Stimulated activated naive CD8-positive, alpha-beta T cell treated with anti-CD3 and anti-CD28 coated beads, Interleukin-15, amount 100 ng/mL, for 72 hours (primary cell): ENCODE measurements around the gene CYB5R4.

Source experiments
- ATAC-seq: fragments of 150-1000 bp; cut with Tn5 transposase; 2 replicates; pipeline ENCODE4 v1.10.0; 2021; ENCODE audit warnings: mild to moderate bottlenecking, moderate library complexity
- DNase-seq, 2 donors: peaks; one replicate each; pipeline ENCODE4 v3.0.0; 2021 to 2022
- H3K27ac Mint-ChIP-seq, 2 donors: one replicate each; pipeline ENCODE4 v1.8.0; 2022; ENCODE audit warnings: mild to moderate bottlenecking in 2 of 2, mixed read lengths in 2 of 2, moderate library complexity in 2 of 2
- H3K27me3 Mint-ChIP-seq: one replicate; pipeline ENCODE4 v1.8.0; 2022; ENCODE audit warnings: mixed read lengths
- H3K4me1 Mint-ChIP-seq: one replicate; pipeline ENCODE4 v1.8.0; 2022; ENCODE audit warnings: mild to moderate bottlenecking, mixed read lengths
- H3K4me3 Mint-ChIP-seq, 2 donors: one replicate each; pipeline ENCODE4 v1.8.0; 2022; ENCODE audit warnings: mild to moderate bottlenecking in 2 of 2, mixed read lengths in 2 of 2, moderate library complexity in 1 of 2
- H3K9me3 Mint-ChIP-seq, 2 donors: one replicate each; pipeline ENCODE4 v1.8.0; 2022; ENCODE audit warnings: mixed read lengths in 2 of 2

CYB5R4 gene

DNA sequence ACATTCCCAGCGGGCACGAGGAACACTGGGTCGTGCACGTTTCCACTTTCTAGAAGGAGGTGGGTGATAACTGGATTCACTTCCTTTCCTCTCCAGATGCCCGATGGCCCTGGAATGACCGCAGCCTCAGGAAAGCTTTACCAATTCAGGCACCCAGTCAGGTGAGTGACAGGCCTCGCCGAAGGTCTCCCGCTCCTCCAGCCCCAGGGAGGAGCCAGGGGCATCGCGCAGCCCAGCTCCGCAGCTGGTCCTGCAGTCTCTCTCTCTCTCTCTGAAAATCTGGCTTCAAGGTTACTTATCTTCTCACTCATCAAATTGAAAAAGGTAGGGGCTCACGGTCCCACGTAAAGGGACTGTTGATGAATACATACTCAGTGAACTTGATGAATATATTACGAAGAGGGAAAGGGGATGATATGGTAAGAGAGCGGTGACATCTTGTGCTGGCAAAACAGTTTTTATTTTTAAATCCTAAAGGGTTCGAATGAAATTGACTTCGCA lies 5.4 kb upstream of the CYB5R4 start:
- peaks cover 15% of the 10 kb centered on the region for H3K4me1 Mint-ChIP-seq
- no peak overlapping the region for H3K27ac Mint-ChIP-seq
- peaks cover 61% of the 10 kb centered on the region for H3K27me3 Mint-ChIP-seq
- peak; percentile 42 for ATAC-seq
- no peaks in the 10 kb centered on the region for H3K9me3 Mint-ChIP-seq
- DNase-seq: no peak
- H3K4me3 Mint-ChIP-seq: peak overlapping the region; percentile 79 to 86

DNA sequence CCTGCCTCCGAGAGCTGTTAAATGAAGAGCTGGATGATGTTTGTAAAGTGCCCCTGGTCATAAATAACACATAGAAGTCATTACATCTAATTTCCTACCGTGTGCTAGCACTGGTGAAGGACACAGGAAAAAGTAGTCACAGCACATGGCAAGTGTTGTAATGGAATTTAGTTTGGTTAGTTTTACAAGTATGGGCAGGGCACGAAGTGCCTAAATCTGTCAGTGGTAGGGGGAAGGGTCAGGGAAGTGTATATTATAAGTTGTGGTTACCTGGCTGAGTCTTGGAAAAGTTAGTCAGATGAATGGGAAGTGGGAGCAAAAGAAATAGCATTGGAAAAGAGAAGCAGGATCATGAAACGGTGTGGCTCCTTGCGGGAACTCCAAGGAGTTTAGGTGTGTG lies 4.7 kb upstream of the CYB5R4 start:
- ATAC-seq (no peak), DNase-seq (no peak)
- peaks cover 54% of the 10 kb centered on the region for H3K27me3 Mint-ChIP-seq
- H3K4me3 Mint-ChIP-seq: no peak overlapping the region
- no peaks in the 10 kb centered on the region for H3K9me3 Mint-ChIP-seq
- H3K27ac Mint-ChIP-seq: no peak overlapping the region
- H3K4me1 Mint-ChIP-seq: peaks cover 15% of the 10 kb centered on the region

DNA sequence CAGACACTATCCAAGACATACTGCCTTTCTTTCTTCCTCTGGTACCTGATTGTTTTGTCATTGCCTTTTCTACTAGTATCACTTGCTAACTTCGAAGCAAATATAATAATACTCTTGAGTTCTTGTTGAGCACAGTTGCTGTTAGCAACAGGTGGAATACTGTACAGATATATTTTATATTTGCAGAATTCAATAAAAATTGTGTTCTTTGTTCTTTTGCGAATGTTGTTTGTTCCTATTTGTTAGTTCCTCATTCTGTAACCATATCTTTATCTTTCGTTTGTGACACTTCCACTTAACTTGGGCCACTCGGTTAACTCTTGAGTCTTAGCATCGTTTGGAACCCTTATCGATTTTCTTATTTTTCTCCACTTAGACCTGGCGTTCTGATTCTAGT lies 868 bp downstream of the CYB5R4 start:
- peaks cover 6% of the 10 kb centered on the region for H3K27me3 Mint-ChIP-seq
- peak overlapping the region; percentile 99 to 100 for H3K4me3 Mint-ChIP-seq
- H3K9me3 Mint-ChIP-seq: no peaks in the 10 kb centered on the region
- DNase-seq (no peak), ATAC-seq (no peak)
- peak overlapping the region; percentile 89 to 96 for H3K27ac Mint-ChIP-seq
- peaks cover 20% of the 10 kb centered on the region for H3K4me1 Mint-ChIP-seq

DNA sequence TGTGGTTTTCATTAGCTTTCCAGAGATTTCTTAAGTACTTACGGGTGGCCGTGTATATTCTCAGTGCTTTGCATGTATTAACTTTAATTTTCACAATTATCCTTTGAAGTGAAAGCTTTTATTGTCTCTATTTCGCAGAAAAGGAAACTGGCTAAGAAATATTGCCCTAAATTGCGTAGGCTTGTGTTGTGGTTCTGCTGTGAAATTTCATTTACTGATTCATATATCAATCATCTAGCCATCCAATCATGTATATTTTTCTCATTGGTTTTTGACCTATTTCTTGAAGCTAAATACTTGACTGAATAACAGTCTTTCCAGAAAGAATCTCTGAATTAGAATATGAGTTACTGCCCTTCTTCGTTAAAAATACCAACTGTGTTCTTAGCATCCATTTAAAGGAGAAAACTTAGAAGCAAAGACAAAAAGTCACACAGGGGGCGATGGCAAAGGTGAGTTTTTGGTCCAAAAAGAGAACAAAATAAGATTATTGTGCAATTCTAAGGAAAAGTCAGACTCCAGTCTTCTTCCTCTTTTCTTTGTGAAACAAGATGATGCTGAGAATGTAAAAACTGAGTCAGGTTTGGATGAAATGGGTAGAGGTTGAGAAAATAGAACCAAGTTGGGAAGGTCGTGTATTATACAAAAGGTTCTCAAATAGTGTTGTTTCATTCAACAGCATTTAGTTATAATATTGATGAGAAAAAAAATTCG lies 1.4 kb downstream of the CYB5R4 start:
- DNase-seq (no peak), ATAC-seq (no peak)
- H3K9me3 Mint-ChIP-seq: no peaks in the 10 kb centered on the region
- H3K27ac Mint-ChIP-seq: peak overlapping the region; percentile 43 to 96
- H3K27me3 Mint-ChIP-seq: peaks cover under 1% of the 10 kb centered on the region
- peak overlapping the region; percentile 99 to 100 for H3K4me3 Mint-ChIP-seq
- H3K4me1 Mint-ChIP-seq: peaks cover 20% of the 10 kb centered on the region

DNA sequence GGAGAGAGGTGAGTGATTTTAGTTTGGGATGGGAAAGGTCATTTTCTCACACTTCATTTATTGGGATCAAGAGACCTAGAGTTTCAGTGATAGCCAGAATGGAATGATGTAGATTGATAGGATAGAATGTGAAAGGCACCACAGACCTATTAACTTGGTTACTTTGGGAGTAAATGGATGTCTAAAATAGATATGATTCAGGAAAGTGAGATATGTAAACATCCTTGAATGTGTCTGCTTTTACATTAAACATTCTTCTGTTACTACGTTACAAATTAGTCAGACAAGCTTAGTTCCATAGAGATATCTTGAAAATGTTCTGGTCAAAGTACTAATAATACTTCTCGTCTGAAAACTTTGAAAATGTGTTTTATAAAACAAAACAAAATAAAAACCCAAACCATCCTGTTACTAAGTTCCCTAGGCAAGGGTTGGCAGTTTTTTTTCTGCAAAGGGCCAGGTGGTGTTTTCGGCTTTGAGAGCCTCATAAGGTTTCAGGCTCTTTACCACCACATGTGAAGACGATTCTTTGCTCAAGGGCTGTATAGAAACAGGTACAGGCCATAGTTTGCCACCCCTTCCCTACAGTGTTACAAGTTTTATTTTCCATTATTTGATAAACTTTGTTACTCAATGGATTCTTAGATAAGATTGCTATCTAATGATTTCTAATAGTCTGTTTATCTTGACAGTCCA lies 3.4 kb downstream of the CYB5R4 start:
- Mint-ChIP-seq H3K9me3 (peaks cover 8 to 11% of the 10 kb centered on the region in 2 donors), H3K4me1 (peaks cover 20% of the 10 kb centered on the region), H3K27ac (no peak overlapping the region), H3K4me3 (no peak overlapping the region), H3K27me3 (no peaks in the 10 kb centered on the region)
- DNase-seq (no peak), ATAC-seq (no peak)

DNA sequence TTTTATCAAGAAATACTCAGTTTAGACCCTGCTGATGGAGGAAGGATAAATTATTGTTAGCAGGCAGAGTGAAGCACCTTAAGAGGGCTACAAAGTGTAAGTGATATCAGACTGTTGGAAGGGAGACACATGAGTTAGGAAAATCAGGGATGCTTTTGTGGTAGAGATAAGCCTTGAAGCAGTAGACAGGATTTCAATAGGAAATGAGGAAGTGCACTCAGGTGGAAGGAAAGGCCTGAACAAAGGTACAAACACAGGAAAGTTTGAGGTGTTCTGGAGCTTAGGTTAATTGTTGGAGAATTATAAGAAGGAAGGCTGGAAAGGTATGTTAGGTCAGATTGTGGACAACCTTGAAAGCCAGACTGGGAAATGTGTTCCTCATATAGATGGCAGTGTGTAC lies 7.6 kb downstream of the CYB5R4 start:
- no peak overlapping the region for H3K4me3 Mint-ChIP-seq
- H3K9me3 Mint-ChIP-seq: peaks cover 8 to 11% of the 10 kb centered on the region in 2 donors
- H3K27ac Mint-ChIP-seq: no peak overlapping the region

DNA sequence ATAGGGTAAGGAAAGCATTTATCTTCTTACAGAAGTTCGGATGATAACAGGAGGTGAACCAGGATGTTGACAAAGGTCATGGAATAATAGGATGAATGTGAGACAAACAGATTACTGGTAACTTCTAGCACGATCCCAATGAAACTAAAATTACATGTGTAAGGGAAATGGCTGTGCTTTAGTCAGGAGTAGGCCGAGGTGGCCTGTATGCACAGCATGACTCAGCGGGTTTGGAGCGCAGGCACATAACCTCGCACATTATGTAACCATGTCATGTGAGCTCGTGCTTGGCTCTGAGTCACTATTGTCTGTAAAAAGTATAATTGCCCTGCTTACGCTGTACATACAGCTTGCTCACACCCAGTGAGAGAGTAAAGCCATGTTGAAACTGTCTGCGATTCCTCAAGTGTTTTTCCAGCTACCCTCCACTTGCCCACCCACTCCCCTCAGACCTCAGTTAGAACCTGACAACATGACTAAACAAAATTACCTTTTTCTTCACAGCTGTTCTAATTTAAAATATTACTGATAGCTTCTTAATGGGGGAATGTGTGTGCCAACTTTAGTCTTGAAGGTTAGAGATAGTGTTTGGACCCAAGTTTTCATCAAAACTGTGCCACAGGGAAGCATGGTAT lies 8.2 kb downstream of the CYB5R4 start:
- peaks cover 4% of the 10 kb centered on the region for H3K4me1 Mint-ChIP-seq
- H3K27ac Mint-ChIP-seq: no peak overlapping the region
- peak in 1 of 2 donors; percentile 14 for DNase-seq
- H3K27me3 Mint-ChIP-seq: no peaks in the 10 kb centered on the region
- no peak for ATAC-seq
- H3K9me3 Mint-ChIP-seq: peaks cover 8 to 11% of the 10 kb centered on the region in 2 donors
- H3K4me3 Mint-ChIP-seq: no peak overlapping the region

More for the DNA sequence above, 7.6 kb downstream of the CYB5R4 start:
- ATAC-seq: no peak
- H3K27me3 Mint-ChIP-seq: no peaks in the 10 kb centered on the region
- H3K4me1 Mint-ChIP-seq: peaks cover 7% of the 10 kb centered on the region
- DNase-seq: no peak

DNA sequence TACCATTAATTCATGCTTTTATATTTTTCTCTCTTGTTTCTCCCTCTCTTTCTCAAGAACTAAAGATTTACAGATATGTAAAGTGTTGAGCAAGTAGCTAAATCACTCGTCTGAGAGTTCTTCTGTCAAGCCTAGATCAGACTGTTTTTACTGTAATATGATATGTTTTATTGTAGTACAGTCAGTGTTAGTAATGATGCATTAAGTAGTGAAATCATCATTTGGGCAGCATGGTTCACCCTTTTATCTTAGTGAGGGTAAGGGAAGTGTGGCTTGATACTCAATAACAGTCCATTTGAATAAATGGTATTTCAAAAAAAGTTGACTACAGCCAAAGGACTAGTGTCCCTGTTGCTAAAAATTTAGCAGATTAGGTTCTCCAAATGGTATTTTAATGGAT lies 9.2 kb downstream of the CYB5R4 start:
- Mint-ChIP-seq H3K27ac (no peak overlapping the region), H3K9me3 (peaks cover 8 to 11% of the 10 kb centered on the region in 2 donors), H3K27me3 (no peaks in the 10 kb centered on the region), H3K4me3 (no peak overlapping the region), H3K4me1 (peaks cover 9% of the 10 kb centered on the region)
- DNase-seq (no peak), ATAC-seq (no peak)

DNA sequence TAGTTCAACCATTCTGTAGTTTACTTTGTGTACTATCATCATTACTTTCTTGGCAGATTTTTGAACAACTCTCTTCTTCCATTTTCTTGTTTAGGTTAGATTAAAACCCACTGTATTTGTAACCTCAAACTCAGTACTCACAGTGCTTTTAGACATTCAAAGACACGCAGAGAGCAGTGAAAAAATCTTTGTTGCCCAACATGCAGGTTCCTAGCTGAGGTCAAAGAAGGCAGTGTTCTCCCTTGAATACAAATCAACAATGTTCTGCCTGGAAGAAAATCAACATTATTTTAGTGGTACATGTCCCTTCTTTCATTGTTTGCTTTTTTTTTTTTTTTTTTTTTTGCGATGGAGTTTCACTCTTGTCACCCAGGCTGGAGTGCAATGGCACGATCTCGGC lies 11.2 kb downstream of the CYB5R4 start:
- H3K4me3 Mint-ChIP-seq: no peak overlapping the region
- H3K27me3 Mint-ChIP-seq: no peaks in the 10 kb centered on the region
- DNase-seq (no peak), ATAC-seq (no peak)
- H3K4me1 Mint-ChIP-seq: peaks cover 12% of the 10 kb centered on the region
- H3K27ac Mint-ChIP-seq: no peak overlapping the region
- H3K9me3 Mint-ChIP-seq: peaks cover 8 to 11% of the 10 kb centered on the region in 2 donors

DNA sequence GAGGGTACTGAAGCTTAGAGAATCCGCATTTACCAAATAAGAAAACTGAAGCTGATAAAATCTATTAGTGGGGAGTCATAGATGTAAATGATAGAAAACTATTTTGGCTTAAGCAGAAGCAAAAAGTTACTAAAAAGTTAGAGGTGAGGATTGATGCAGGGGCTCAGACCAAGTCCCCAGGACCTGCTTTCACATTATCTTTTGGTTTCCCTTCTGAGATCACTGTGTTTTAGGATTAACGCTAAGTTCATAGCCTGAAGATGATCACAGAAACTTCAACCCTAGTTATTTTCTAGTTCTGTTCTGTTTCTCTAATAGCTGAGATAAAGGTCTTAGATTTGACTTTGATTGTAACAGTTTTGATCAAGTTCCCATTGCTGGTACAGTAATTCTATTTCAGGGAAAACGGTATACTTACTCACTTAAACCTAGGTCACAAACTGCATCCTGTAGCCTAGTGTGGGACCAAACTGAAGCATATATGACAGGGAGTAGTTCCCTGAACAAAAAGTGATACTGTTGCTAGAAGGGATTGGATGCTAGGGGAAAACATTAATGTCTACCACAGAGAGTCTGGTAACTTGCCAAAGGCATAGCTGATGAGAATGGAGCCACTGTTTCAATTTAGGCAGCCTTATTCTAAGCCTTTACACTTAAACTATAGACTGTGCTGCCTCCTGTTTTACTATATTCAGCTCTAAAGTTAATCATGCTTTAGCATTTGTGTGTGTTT lies 13.1 kb downstream of the CYB5R4 start:
- no peak for DNase-seq
- Mint-ChIP-seq H3K4me1 (peaks cover 18% of the 10 kb centered on the region), H3K9me3 (peaks cover 0 to 2% of the 10 kb centered on the region in 2 donors), H3K27ac (peak overlapping the region in 1 of 2 donors; percentile 19), H3K27me3 (no peaks in the 10 kb centered on the region), H3K4me3 (no peak overlapping the region)
- ATAC-seq: no peak

DNA sequence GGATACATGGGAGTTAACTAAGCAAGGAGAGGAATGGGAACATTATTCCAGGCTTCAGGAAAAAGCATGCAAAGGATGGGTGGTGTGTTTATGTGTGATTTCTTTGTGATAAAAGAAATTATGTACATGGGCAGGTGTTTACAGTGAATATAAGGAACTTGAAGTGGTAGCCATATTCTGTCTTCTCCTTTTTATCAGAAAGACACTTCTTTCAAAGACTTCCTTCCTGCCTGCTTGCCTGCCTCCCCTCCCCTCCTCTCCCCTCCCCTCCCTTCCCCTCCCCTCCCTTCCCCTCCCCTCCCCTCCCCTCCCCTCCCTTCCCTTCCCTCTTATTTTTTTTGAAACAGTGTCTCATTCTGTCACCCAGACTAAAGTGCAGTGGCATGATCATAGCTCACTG lies 14.4 kb downstream of the CYB5R4 start:
- no peaks in the 10 kb centered on the region for H3K27me3 Mint-ChIP-seq
- peak overlapping the region in 1 of 2 donors; percentile 3 for H3K27ac Mint-ChIP-seq
- no peak overlapping the region for H3K4me3 Mint-ChIP-seq
- DNase-seq (no peak), ATAC-seq (no peak)
- no peaks in the 10 kb centered on the region for H3K9me3 Mint-ChIP-seq
- peaks cover 24% of the 10 kb centered on the region for H3K4me1 Mint-ChIP-seq

DNA sequence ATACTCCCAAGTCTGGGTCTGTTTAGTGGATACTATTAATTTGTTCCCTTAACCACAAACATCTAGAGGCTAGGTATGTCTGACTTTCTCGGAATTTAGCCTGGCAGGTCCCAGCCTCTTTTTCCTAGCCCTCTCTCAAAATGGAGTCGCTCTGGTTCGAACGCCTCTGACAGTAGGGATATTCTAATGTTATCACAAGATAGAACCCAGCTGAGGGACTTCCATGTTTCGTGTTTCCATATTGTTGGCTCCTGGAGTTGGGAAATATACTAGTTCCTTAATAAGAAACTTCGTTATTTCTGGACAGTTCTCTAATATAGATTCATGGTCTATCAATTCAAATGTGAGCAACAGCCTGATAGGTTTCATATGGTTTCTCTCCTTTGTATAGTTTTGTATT lies 16.4 kb downstream of the CYB5R4 start:
- H3K27me3 Mint-ChIP-seq: no peaks in the 10 kb centered on the region
- no peak overlapping the region for H3K4me3 Mint-ChIP-seq
- no peak for DNase-seq
- no peaks in the 10 kb centered on the region for H3K9me3 Mint-ChIP-seq
- no peak for ATAC-seq
- peaks cover 37% of the 10 kb centered on the region for H3K4me1 Mint-ChIP-seq
- no peak overlapping the region for H3K27ac Mint-ChIP-seq

DNA sequence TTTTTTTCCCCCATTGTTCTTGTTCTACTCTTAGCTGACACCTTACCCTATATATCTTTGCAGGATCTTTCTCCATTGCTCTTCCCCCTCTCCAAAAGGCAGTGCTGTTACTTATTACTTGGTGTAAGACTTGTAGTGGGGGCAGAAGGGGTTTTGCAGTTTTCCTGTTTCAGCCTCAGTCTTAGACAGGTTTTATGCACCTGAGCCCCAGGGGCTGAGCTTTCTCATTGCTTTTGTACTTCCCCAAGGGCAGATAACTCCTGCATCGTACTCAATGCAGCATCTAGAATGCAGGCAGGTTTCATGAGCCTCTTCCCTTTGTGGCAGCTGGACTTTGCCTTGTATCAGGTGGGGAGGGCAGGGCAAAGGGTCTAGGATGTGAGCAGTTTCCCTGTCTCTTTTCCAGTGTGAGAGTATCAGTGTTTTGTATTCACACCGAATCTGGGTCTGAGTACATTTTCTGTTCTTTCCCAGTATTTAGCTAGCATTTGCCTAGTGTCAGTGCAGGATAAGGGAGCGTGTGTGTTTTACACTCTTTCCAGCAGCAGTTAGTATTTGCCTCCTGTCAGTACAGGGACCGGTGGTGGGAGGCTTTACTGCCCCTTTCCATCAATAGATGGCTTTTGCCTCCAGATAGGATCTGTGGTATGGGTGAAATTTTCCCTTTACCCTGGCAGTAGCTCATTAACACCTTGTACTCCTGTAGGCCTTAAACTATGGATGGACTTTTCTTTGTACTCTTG lies 19.6 kb downstream of the CYB5R4 start:
- peaks cover 33% of the 10 kb centered on the region for H3K4me1 Mint-ChIP-seq
- DNase-seq (no peak), ATAC-seq (no peak)
- no peak overlapping the region for H3K4me3 Mint-ChIP-seq
- H3K9me3 Mint-ChIP-seq: no peaks in the 10 kb centered on the region
- H3K27ac Mint-ChIP-seq: no peak overlapping the region
- H3K27me3 Mint-ChIP-seq: no peaks in the 10 kb centered on the region

DNA sequence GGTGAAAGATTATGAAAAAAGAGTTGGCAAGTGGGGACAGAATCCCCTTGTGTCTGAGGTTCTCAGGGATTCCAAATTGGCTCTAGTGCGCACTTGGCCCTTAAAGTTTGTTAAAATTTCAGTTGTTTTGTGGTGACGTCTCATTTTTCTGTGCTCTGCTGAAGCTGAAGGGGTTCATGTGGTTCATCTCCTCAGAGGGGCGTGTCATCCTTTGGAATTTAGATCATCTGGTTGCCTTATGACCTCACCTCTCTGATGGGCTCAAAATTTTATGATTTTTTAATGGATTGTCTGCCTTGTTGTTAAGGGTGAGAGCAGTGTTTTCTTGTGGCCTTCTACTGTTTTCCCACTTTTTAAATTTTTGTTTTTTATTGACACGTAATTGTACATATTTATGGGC lies 20.3 kb downstream of the CYB5R4 start:
- no peaks in the 10 kb centered on the region for H3K27me3 Mint-ChIP-seq
- peaks cover 33% of the 10 kb centered on the region for H3K4me1 Mint-ChIP-seq
- no peaks in the 10 kb centered on the region for H3K9me3 Mint-ChIP-seq
- H3K27ac Mint-ChIP-seq: no peak overlapping the region
- ATAC-seq: no peak
- H3K4me3 Mint-ChIP-seq: no peak overlapping the region
- no peak for DNase-seq

DNA sequence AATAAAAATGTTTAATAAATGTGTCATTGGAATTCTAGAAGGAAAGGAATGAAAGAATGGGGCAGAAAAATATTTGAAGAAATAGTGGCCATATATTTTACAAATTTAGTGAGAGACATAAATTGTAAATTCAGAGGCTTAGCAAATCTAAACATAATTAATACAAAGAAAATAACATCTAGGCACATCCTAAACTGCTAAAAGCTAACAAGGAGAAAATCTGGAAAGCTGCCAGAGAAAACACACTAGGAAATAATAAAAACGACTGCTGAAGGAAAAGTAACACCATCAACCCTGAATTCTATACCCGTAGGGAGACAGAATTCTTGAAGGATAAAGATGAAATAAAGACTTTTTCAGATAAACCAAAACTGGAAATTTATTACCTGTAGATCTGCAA lies 23.8 kb downstream of the CYB5R4 start:
- ATAC-seq (no peak), DNase-seq (no peak)
- Mint-ChIP-seq H3K27me3 (no peaks in the 10 kb centered on the region), H3K9me3 (no peaks in the 10 kb centered on the region), H3K4me1 (peaks cover 22% of the 10 kb centered on the region), H3K4me3 (no peak overlapping the region), H3K27ac (peak overlapping the region in 1 of 2 donors; percentile 61)
